NCI-H1417 (cell line): Measurements from ENCODE around the gene FBLN7.

Experiments used
- DNase-seq, 3 experiments: peaks; one replicate each; lab custom pipeline; 2025; lab: John Stamatoyannopoulos, UW

Gene FBLN7

GRCh38 chr2:112157472-112157871 is 19.3 kb downstream of the FBLN7 start:
- no peak for DNase-seq

- peak in 1 of 3 experiments; percentile 51 for DNase-seq
Measured at GRCh38 chr2:112159454-112159921, 21.3 kb downstream of the FBLN7 start.

DNA sequence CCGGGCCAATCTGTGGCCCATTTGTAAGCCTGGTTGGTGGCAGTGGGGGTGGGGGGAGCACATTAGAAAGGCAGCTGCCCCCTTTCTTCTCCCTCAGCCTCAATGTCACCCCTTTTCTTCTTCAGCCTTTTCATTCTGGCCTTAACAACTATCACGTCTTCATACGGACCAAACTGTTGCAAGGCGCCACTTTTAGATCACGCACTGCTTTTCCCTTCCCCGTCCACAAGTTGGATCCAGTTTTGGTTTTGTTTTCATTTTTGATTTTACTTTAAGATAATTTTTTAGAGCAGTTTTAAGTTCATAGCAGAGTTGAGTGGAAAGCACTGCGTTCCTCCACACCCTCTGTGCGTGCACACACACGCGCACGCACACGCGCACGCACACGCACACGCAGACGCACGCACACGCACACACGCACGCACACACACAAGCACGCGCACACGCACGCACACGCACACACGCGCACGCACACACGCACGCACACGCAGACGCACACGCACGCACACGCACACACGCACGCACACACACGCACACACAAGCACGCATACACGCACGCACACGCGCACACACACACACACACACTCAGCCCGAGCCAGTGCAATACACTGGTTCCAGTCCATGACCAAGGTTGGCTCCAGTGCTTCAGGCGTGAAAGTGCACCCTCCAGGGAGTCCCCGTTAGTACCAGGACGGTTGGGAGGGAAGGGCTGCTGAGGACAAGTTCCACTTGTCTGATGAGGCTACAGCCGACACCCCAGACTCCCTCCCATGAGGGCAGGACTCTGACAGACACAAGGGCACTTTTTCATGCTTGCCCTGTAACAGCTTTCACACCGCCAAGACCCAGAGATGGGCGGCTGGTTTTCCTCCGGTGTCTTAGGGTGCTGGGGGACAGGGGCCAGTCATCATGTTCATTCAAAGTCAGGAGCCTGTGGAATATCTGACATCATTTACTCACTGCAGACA is 22.4 kb downstream of the FBLN7 start:
- DNase-seq = peak in 1 of 3 experiments; percentile 43

DNA sequence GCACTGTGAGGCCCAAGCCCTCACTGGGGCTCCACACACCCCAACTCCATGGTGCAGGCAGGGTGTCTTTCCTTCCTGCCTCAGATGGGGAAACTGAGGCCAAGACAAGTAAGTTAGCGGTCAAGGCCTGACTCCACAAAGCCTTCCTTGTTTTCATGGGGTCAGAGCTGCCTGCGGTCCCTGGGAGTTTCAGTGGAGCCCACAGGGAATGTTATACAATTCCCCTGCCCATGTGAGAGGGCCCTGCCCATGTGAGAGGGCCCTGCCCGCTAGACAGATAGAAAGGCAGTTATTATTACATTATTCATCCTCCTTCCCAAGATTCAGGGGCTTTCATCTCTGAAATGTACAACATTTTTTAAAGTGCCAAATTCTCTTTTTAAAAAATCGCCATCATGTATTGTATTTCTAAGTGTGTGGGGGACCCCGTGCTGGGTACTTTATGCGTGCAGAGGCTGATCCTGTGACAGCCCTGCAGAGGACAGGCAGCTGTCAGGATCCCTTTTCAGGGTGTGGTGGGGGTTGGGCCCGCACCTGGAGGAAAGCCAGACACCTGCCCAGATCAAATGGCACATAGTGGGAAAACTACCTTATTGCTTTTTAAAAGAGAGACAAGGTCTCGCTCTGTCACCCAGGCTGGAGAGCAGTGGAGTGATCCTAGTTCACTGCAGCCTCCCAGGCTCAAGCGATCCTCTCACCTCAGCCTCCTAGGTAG is 23.4 kb downstream of the FBLN7 start:
- peak; percentile 38 to 71 (median 62) for DNase-seq

DNA sequence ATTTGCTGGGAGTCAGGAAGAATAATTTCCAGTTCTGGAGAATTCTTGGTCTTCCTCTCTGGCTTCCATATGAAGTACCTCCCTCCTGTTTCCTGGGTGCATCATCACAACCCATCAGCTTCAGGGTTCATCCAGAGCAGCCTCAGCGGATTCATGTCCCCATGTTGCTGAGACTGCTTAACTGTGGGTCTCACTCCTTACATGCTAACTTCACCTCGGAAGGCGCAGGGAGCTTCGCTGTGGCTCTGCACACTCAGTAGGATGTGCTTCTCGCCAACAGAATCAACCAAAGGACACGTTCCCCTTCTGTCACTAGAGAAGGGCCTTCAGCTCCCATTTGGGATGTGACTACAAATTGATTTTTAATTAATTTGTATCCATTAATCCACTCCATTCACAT is 24.2 kb downstream of the FBLN7 start:
- no peak for DNase-seq

GRCh38 chr2:112162956-112163355 is 24.8 kb downstream of the FBLN7 start:
- DNase-seq = no peak

- no peak for DNase-seq
Measured at GRCh38 chr2:112163541-112163981, 25.4 kb downstream of the FBLN7 start.

GRCh38 chr2:112164876-112165275 is 26.7 kb downstream of the FBLN7 start:
- DNase-seq = no peak

GRCh38 chr2:112165296-112165695 is 27.1 kb downstream of the FBLN7 start:
- DNase-seq = no peak

DNA sequence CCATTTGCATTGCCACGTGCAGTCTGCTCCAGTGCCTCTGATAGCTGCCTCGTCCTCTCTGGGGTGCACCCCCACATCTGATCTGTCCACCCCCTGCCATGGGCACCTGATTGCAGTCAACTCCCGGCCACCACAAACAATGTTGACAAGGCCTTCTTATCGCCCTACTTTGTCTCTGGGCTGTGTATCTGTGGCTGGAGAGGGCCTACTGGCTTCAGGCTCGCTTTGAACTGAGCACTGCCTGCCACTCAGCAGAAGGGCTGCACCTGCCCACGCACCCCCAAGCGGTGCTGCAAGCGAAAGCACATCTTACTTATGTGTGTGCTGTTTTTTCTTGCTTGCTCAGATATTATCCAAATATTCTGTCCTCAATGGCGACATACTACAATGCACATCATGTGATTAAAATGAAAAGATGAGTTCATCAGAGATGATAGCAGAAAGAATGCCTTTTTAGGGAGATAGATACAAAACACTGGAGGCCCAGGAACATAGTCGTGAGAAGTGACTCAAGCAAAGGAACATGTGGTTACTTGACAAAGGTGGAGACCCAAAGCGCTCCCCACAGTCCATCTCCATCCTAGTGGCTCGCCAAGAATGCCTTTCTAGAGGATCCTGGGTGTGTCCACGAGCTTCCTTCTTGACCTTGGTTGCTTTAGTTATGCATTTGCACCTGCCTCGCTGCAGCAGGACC is 28.8 kb downstream of the FBLN7 start:
- DNase-seq = no peak

GRCh38 chr2:112168422-112169124 is 30.4 kb downstream of the FBLN7 start:
- no peak for DNase-seq

- no peak for DNase-seq
Measured at GRCh38 chr2:112170495-112170894, 32.3 kb downstream of the FBLN7 start.

DNA sequence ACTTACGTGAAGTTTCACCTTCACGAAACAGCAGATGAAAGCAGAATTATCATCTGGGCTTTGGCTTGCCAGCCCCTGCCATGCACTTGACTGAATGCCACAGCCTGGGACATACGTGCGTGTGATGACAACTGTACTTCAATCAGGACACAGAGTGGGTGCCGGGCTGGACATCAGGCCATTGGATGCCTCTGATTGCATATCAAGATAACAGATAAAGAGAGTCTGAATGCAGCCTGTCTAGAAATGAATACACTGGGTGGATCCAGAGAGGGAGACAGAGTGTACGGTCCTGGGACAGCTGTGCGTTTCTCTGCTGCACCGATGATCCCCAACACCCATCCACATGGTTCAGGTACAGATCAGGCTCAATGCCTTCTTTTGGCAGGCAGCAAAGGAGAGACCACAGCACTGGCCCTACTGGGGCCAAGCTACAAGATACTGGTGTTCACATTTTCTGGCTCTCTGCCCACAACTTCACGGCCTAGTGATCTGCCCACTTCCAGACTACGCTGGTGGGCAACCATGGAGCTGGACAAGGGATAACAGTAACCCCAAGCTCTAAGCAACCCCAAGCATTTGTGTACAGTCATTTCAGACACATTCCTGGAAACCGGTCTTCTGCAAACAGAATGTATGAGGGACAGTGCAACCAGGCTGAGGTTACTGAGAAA is 35.6 kb downstream of the FBLN7 start:
- no peak for DNase-seq

DNA sequence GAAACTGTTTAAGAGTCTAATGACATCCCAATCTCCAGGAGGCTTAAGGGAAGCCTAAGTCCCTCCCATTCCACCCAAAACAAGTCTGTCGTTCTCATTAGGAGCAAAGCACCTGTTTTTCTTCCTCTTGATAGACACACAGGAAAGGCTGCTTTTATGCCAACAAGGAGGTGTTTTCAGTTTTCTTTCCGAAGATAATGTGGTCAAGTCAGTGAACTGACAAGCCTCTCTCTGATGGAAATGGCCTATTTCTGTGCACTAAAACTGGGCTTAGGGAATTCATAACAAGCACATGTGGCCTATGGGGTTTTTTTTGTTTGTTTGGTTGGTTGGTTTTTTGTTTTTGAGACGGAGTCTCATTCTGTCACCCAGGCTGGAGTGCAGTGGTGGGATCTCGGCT is 36.2 kb downstream of the FBLN7 start:
- DNase-seq = no peak

- no peak for DNase-seq
Measured at GRCh38 chr2:112175333-112175732, 37.1 kb downstream of the FBLN7 start.

DNA sequence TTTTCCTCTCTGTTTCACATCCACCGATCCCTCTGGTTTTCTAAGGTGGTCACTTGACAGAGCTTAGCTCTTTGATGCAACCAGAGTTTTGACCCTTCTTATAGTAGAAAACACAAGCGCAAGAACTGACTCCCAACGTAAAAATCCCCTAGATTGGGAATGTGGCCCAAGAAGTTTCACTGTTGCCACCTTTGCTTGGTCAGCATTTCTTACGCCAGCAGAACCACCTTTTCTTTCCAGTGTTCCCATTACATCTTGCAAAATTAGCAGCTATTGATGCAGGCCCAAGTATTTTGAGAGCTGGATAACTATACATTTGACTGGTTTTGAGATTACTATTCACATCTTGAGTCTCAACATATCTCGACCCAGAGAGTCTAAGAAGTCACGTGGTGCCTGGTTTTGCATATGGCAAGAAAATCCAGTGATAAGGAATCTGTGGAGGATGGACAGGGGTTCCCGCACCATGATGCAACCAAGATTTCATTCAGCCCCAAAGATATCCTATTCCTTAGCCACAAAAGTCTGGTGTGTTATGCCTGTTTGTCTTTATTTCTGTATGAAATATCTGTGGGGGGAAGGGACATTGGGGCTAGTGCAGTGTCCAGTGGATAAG is 37.9 kb downstream of the FBLN7 start:
- DNase-seq = no peak

- peak; percentile 62 to 90 (median 90) for DNase-seq
Measured at GRCh38 chr2:112181571-112182290, 43.5 kb downstream of the FBLN7 start.

GRCh38 chr2:112182581-112183034 is 44.4 kb downstream of the FBLN7 start:
- peak; percentile 90 to 98 (median 91) for DNase-seq

DNA sequence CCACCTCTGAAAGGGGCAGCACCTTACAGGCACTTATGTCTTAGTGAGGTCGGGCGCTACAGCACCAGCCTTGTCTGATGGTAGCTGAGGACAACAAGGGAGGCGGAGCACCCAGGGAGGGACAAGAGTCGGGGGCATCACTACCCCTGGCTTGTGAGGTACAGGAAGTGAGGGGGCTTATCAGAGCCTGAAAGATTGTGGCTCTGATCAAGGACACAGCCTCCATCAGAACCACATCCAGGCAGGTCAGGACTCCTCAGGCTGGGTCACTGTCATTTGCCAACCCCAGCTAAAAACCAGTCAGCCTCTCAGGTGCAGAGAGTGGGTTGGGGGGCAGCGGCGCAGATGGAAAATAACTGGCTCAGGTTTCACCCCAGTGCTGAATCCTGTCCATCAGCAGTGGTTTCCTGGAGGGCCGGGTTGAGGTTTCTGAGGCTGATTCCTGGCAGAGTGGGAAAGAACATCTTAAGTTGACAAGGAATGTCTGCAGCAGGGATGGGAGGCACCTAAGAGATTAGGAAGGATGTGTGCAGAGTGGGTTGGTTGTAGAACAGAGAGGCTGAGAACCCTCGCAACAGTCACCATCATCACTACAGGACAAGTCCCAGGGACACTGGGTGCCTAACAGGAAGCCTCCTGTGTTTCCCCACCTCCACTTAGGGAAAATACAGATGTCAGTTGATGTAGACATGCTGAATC is 45.3 kb downstream of the FBLN7 start:
- DNase-seq = peak in 1 of 3 experiments; percentile 4
